HG03060 (cell line): Measurements from ENCODE around the gene SPANXN5.
"Not testable (repeated sequence)": the region's sequence is repeated elsewhere in the genome, so short reads cannot be mapped to it uniquely, and the experiment has no call there.

Experiments
- ATAC-seq: cut with Tn5 transposase; IDR thresholded peaks from one replicate; pipeline ENCODE4 v1.9.1; 2021; ENCODE audit warnings: low read depth, moderate number of reproducible peaks; ENCODE audit not compliant: unreplicated experiment

SPANXN5 gene

GRCh38 chrX:52797327-52797726, at the start of gene SPANXN5:
Gene SPANXN5, minus strand, starts transcription at chrX:52797427. Its CDS starts 79 bp downstream, at chrX:52797348.
- not testable (repeated sequence) for ATAC-seq

GRCh38 chrX:52843619-52844018, 46.4 kb upstream of the SPANXN5 start:
- not testable (repeated sequence) for ATAC-seq

- ATAC-seq: no peak
These were observed 41.9 kb upstream of the SPANXN5 start for GRCh38 chrX:52839137-52839536.

GRCh38 chrX:52830551-52830950, 33.3 kb upstream of the SPANXN5 start:
- no peak for ATAC-seq

- ATAC-seq: no peak
These were observed 27.4 kb upstream of the SPANXN5 start for GRCh38 chrX:52824608-52825007.

GRCh38 chrX:52821079-52821760, 24.0 kb upstream of the SPANXN5 start:
- no peak for ATAC-seq

- no peak for ATAC-seq
These were observed 22.6 kb upstream of the SPANXN5 start for GRCh38 chrX:52819788-52820187.

- ATAC-seq: no peak
These were observed 13.9 kb upstream of the SPANXN5 start, which contains the start of gene XAGE5 for GRCh38 chrX:52811065-52811625. Gene XAGE5, plus strand, starts transcription at chrX:52811287. Its CDS starts 1,280 bp downstream, at chrX:52812567.

- not testable (repeated sequence) for ATAC-seq
These were observed 7.6 kb upstream of the SPANXN5 start for GRCh38 chrX:52804876-52805275.

- ATAC-seq: not testable (repeated sequence)
These were observed 23.7 kb downstream of the SPANXN5 start for GRCh38 chrX:52773504-52773903.

GRCh38 chrX:52765983-52766382, 31.2 kb downstream of the SPANXN5 start:
- not testable (repeated sequence) for ATAC-seq

GRCh38 chrX:52750952-52751351, 46.3 kb downstream of the SPANXN5 start, which contains the start of gene SSX2B:
Gene SSX2B, plus strand, starts transcription at chrX:52751252. Its CDS starts 1,429 bp downstream, at chrX:52752681.
- ATAC-seq: not testable (repeated sequence)
